Neuronal stem cell (in vitro differentiated cells): ENCODE results near the gene ATG5.

Source experiments
- DNase-seq: peaks from one replicate; pipeline ENCODE4 v3.0.0-alpha.2; 2013; ENCODE audit warnings: low spot score
- H2AFZ ChIP-seq: one replicate; pipeline ENCODE4 v1.6.1; 2013; ENCODE audit warnings: mild to moderate bottlenecking, low read length, inconsistent platforms
- H2AK5ac ChIP-seq: 2 replicates; pipeline ENCODE4 v1.6.1; 2013; ENCODE audit warnings: low read depth, mild to moderate bottlenecking, inconsistent platforms, low read length, moderate library complexity, mixed read lengths
- H2BK120ac ChIP-seq: 2 replicates; pipeline ENCODE4 v1.6.1; 2013; ENCODE audit warnings: low read depth, mild to moderate bottlenecking, inconsistent platforms, low read length, moderate library complexity, mixed read lengths
- H2BK12ac ChIP-seq: one replicate; pipeline ENCODE4 v1.6.1; 2013; ENCODE audit warnings: low read length, inconsistent platforms
- H2BK15ac ChIP-seq: 2 replicates; pipeline ENCODE4 v1.6.1; 2013; ENCODE audit warnings: mild to moderate bottlenecking, low read length, inconsistent platforms, mixed read lengths
- H2BK5ac ChIP-seq: one replicate; pipeline ENCODE4 v1.6.1; 2013; ENCODE audit warnings: inconsistent platforms, mild to moderate bottlenecking, low read length, moderate library complexity
- H3K14ac ChIP-seq: one replicate; pipeline ENCODE4 v1.6.1; 2013; ENCODE audit warnings: low read length, inconsistent platforms
- H3K18ac ChIP-seq: 2 replicates; pipeline ENCODE4 v1.6.1; 2013; ENCODE audit warnings: low read length, inconsistent platforms
- H3K23ac ChIP-seq: 2 replicates; pipeline ENCODE4 v1.6.1; 2013; ENCODE audit warnings: low read depth, mild to moderate bottlenecking, mixed read lengths, low read length, inconsistent platforms; ENCODE audit not compliant: poor library complexity
- H3K27ac ChIP-seq: replicated peaks from 3 replicates; pipeline ENCODE4 v1.5.1; 2013; ENCODE audit warnings: low read length, inconsistent platforms
- H3K27me3 ChIP-seq, 3 experiments: 2 replicates each; pipeline ENCODE4 v1.6.1; 2013; ENCODE audit warnings: low read length in 3 of 3, mild to moderate bottlenecking in 2 of 3, inconsistent platforms in 1 of 3, low read depth in 1 of 3, mixed read lengths in 1 of 3, moderate library complexity in 1 of 3; ENCODE audit not compliant: control insufficient read depth in 3 of 3, insufficient read depth in 3 of 3
- H3K36me3 ChIP-seq, 2 donors: replicated peaks in 1 of 2; 2 replicates each; pipeline ENCODE4 v1.6.1; 2013; ENCODE audit warnings: low read length in 2 of 2; ENCODE audit not compliant: control insufficient read depth in 2 of 2, insufficient read depth in 2 of 2
- H3K4ac ChIP-seq: 2 replicates; pipeline ENCODE4 v1.6.1; 2013; ENCODE audit warnings: inconsistent platforms, mild to moderate bottlenecking, low read length, moderate library complexity
- H3K4me1 ChIP-seq, 2 donors: 1 replicate in 1 of 2; 2 replicates in 1 of 2; pipeline ENCODE4 v1.6.1; 2013; ENCODE audit warnings: low read length in 2 of 2, low read depth in 1 of 2; ENCODE audit not compliant: control insufficient read depth in 2 of 2, insufficient read depth in 1 of 2
- H3K4me2 ChIP-seq: one replicate; pipeline ENCODE4 v1.6.1; 2013; ENCODE audit warnings: mild to moderate bottlenecking, low read length, inconsistent platforms; ENCODE audit not compliant: insufficient read depth, poor library complexity, severe bottlenecking
- H3K4me3 ChIP-seq, 2 donors: 2 replicates each; pipeline ENCODE4 v1.5.1; 2013; ENCODE audit warnings: low read length in 2 of 2, mild to moderate bottlenecking in 2 of 2, inconsistent platforms in 1 of 2, moderate library complexity in 1 of 2
- H3K79me1 ChIP-seq: one replicate; pipeline ENCODE4 v1.6.1; 2013; ENCODE audit warnings: low read depth, mild to moderate bottlenecking, inconsistent platforms, low read length, moderate library complexity
- H3K9ac ChIP-seq: one replicate; pipeline ENCODE4 v1.6.1; 2013; ENCODE audit warnings: mild to moderate bottlenecking, low read depth, low read length, inconsistent platforms; ENCODE audit not compliant: poor library complexity
- H3K9me3 ChIP-seq, 2 donors: replicated peaks in 1 of 2; 2 replicates each; pipeline versions ENCODE3 to v1.6.1; 2013; ENCODE audit warnings: low read length in 2 of 2, mild to moderate bottlenecking in 2 of 2, inconsistent platforms in 1 of 2, low read depth in 1 of 2, mixed read lengths in 1 of 2, moderate library complexity in 1 of 2; ENCODE audit not compliant: control insufficient read depth in 2 of 2, insufficient read depth in 1 of 2
- H4K8ac ChIP-seq: one replicate; pipeline ENCODE4 v1.6.1; 2013; ENCODE audit warnings: low read depth, mild to moderate bottlenecking, inconsistent platforms, low read length, moderate library complexity
- H4K91ac ChIP-seq: one replicate; pipeline ENCODE4 v1.6.1; 2013; ENCODE audit warnings: low read length, low read depth, mild to moderate bottlenecking, inconsistent platforms; ENCODE audit not compliant: poor library complexity
- WGBS, 2 donors: extraction: QIAGEN DNeasy Blood & Tissue Kit; methylation state at CpG; one replicate each; pipeline ENCODE4 v1.1.7; 2013; ENCODE audit warnings: missing lambda C conversion rate in 2 of 2, mixed read lengths in 1 of 2; ENCODE audit not compliant: insufficient read length in 2 of 2, insufficient replicate concordance in 1 of 2; ENCODE audit errors: extremely low coverage in 2 of 2; 5-methylcytosine and 5-hydroxymethylcytosine counted together

ATG5 gene

DNA sequence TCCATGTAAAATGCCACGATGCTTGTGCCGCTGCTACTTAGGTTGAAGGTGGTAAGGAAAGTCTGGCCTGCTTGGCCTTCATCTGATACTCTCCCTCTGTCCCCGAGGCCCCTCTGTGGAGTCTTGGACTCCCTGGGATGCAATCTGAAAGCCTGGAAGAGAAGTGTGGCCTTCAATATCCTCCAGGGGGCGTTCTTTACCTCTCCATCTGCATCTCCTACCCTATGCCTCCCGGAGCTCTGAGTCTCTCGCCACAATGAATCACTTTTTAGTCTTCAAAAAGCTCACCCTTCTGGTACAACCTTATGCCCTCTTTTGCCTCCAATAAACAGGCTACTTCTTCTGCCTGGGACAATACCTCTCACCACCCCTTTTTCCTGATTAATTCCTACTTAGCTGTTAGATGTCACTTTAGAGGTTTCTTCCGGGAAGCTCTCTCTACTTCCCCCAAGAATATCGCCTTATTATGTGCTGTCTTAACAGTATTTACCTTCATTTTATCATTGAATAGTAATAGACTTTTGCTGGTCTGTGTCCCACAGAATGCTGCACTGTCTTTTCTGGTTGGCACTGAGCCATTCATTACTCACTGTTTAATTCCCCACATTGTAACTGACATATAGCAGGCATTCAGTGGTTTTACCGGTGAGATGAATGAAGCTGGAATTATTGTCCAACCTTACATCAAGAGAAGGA lies 13.9 kb upstream of the ATG5 start:
- no peak overlapping the region for H2BK15ac ChIP-seq
- H3K36me3 ChIP-seq = no peaks in the 10 kb centered on the region
- no CpG with 5 or more reads among the region's 9 CpGs for WGBS, 2 donors

DNA sequence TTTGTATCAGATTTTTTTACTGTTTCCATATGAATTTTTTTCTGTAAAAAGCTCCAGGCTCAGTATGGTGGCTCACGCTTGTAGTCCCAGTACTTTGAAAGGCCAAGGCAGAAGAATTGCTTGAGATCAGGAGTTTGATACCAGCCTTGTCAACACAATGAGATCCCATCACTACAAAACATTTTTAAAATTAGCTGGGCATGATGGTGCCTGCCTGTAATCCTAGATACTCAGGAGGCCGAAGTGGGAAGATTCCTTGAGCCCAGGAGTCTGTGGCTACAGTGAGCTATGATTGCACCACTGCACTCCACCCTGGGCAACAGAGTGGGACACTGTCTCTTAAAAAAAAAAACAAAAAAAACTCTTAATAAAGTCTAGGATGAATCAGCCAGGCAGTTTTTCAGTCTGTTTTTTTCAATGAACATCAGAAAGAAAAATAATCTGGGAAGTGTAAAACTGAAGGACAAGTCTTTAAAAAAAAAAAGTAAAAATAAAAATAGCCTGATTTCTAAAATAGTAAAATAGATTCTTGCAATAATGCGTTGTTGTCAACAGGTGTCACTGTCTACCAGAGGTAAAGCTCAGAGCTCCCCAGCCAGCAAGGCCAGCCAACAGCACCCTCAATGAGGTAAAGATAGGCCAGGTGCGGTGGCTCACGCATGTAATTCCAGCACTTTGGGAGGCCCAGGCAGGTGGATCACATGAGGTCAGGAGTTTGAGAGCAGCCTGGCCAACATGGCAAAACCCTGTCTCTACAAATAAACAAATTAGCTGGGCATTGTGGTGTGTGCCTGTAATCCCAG lies 9.3 kb upstream of the ATG5 start:
- no peak overlapping the region for H3K4ac ChIP-seq
- no peak overlapping the region for H2BK120ac ChIP-seq
- H3K4me2 ChIP-seq = no peak overlapping the region
- no peak overlapping the region for H3K14ac ChIP-seq
- no peak overlapping the region for H2BK5ac ChIP-seq
- no peak overlapping the region for H3K27ac ChIP-seq
- H3K4me3 ChIP-seq = no peak overlapping the region
- H2AK5ac ChIP-seq = no peak overlapping the region
- no peak overlapping the region for H3K18ac ChIP-seq
- WGBS, 2 donors = no CpG with 5 or more reads among the region's 5 CpGs
- H3K79me1 ChIP-seq = no peaks in the 10 kb centered on the region
- no peak overlapping the region for H4K91ac ChIP-seq
- H2BK15ac ChIP-seq = no peak overlapping the region
- no peak overlapping the region for H4K8ac ChIP-seq
- H3K23ac ChIP-seq = no peak overlapping the region
- H3K27me3 ChIP-seq = peaks cover 0 to 17% (median 0%) of the 10 kb centered on the region in 3 experiments
- no peak overlapping the region for H2BK12ac ChIP-seq
- H3K9me3 ChIP-seq = no peaks in the 10 kb centered on the region
- no peaks in the 10 kb centered on the region for H3K4me1 ChIP-seq
- H2AFZ ChIP-seq = no peak overlapping the region
- H3K36me3 ChIP-seq = no peaks in the 10 kb centered on the region
- no peak overlapping the region for H3K9ac ChIP-seq
- peak; percentile 27 for DNase-seq

More for the DNA sequence above, 13.9 kb upstream of the ATG5 start:
- Histone ChIP-seq H3K4me2 (no peak overlapping the region), H3K4me1 (no peaks in the 10 kb centered on the region), H3K27me3 (peaks cover 0 to 17% (median 0%) of the 10 kb centered on the region in 3 experiments), H2AFZ (peak overlapping the region; percentile 50), H3K9me3 (peaks cover 0 to 2% of the 10 kb centered on the region in 2 donors), H3K79me1 (no peaks in the 10 kb centered on the region), H2AK5ac (no peak overlapping the region), H3K4ac (no peak overlapping the region), H3K18ac (no peak overlapping the region), H3K4me3 (no peak overlapping the region), H4K8ac (no peak overlapping the region), H2BK12ac (no peak overlapping the region), H3K27ac (no peak overlapping the region), H3K9ac (no peak overlapping the region), H2BK120ac (no peak overlapping the region), H2BK5ac (no peak overlapping the region), H4K91ac (no peak overlapping the region), H3K14ac (no peak overlapping the region), H3K23ac (no peak overlapping the region)
- DNase-seq = peak; percentile 52

DNA sequence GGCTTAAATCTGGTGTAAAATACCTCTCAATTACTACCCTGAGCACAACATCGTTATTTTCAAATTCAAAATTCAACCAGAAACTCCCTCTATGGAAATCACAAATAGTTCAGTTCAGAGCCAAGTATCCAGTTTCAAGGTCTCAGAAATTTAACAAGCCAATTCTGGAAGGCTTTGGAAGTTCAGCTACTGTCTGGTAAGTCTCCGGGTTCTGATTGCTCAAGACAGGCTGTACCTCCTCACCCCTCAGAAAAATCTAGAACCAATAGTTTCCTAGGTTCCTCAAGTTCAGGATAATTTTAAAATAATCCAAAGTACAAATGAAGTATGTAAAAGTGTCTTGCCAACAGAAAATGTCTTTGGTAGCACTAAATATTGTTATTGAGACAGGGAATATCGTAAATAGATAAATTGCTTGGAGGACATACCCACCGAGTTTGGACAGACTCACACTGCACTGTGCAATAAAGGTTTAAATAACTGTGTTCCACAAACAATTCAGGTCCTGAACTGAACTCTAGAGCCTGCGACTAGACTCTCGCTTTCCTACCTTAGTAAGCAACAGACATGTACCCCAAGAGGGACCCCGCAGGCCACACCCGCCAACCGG lies 729 bp downstream of the ATG5 start:
- no peaks in the 10 kb centered on the region for H3K36me3 ChIP-seq
- no CpG with 5 or more reads among the region's 9 CpGs for WGBS, 2 donors

DNA sequence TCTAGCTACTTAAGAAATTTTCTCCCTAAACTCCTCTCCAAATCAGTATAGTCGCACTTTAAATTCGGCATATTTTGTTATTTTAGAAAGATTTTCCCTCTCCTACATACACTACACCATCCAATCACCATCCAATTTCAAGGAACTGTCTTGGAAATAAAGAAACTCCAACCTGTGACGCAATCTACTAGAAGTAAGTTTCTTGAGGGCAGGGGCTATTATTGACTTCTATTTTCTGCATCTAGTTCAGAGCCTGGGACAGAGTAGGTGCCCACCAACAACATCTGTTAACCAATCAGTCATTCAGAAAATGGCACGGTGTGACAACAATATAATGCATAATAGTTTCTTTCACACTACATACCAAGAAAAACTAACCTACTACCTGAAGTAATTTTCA lies 3.6 kb downstream of the ATG5 start:
- Histone ChIP-seq H2BK120ac (no peak overlapping the region), H3K4me1 (no peaks in the 10 kb centered on the region), H2AFZ (no peak overlapping the region), H3K18ac (no peak overlapping the region), H3K4me2 (no peak overlapping the region), H3K79me1 (peaks cover 5% of the 10 kb centered on the region), H3K36me3 (no peaks in the 10 kb centered on the region), H2BK12ac (no peak overlapping the region), H3K9ac (no peak overlapping the region), H3K4me3 (no peak overlapping the region), H2BK15ac (no peak overlapping the region), H4K91ac (no peak overlapping the region), H4K8ac (no peak overlapping the region), H2AK5ac (no peak overlapping the region), H3K4ac (no peak overlapping the region), H3K23ac (no peak overlapping the region), H3K27ac (no peak overlapping the region), H3K27me3 (no peaks in the 10 kb centered on the region), H3K9me3 (no peaks in the 10 kb centered on the region), H3K14ac (no peak overlapping the region), H2BK5ac (no peak overlapping the region)
- DNase-seq = no peak
- WGBS, 2 donors = no CpG with 5 or more reads among the region's 4 CpGs

More for the DNA sequence above, 729 bp downstream of the ATG5 start:
- peak overlapping the region; percentile 64 for H3K9ac ChIP-seq
- H4K8ac ChIP-seq = no peak overlapping the region
- H3K14ac ChIP-seq = no peak overlapping the region
- no peak overlapping the region for H4K91ac ChIP-seq
- H2AK5ac ChIP-seq = no peak overlapping the region
- H3K27ac ChIP-seq = peak overlapping the region; percentile 92
- no peak for DNase-seq
- H3K18ac ChIP-seq = peak overlapping the region; percentile 96
- no peak overlapping the region for H2BK5ac ChIP-seq
- no peaks in the 10 kb centered on the region for H3K9me3 ChIP-seq
- no peak overlapping the region for H3K4ac ChIP-seq
- H3K27me3 ChIP-seq = peaks cover 0 to 16% (median 0%) of the 10 kb centered on the region in 3 experiments
- H3K4me3 ChIP-seq = peak overlapping the region; percentile 84 to 91
- no peaks in the 10 kb centered on the region for H3K4me1 ChIP-seq
- H2BK120ac ChIP-seq = no peak overlapping the region
- H2BK15ac ChIP-seq = no peak overlapping the region
- H3K4me2 ChIP-seq = peak overlapping the region; percentile 42
- peaks cover 5% of the 10 kb centered on the region for H3K79me1 ChIP-seq
- H2BK12ac ChIP-seq = no peak overlapping the region
- peak overlapping the region; percentile 97 for H3K23ac ChIP-seq
- H2AFZ ChIP-seq = peak overlapping the region; percentile 97
